Type B pancreatic cell (in vitro differentiated cells): ENCODE data around the gene MYBL2. TPM values are rescaled to one million over a fixed set of nuclear protein-coding genes. Genes with fewer than 3 reads are reported as not detected.

ENCODE experiments used
- DNase-seq: peaks from one replicate; pipeline ENCODE4 v3.0.0; 2021; ENCODE audit warnings: mixed read lengths; ENCODE audit not compliant: unreplicated experiment; ENCODE audit errors: extremely low spot score
- H3K27ac Mint-ChIP-seq: 2 replicates; pipeline ENCODE4 v1.8.0; 2021; ENCODE audit warnings: mild to moderate bottlenecking, mixed read lengths
- H3K27me3 Mint-ChIP-seq: 2 replicates; pipeline ENCODE4 v1.8.0; 2021; ENCODE audit warnings: mixed read lengths
- H3K36me3 Mint-ChIP-seq: 2 replicates; pipeline ENCODE4 v1.8.0; 2021; ENCODE audit warnings: mixed read lengths
- H3K4me1 Mint-ChIP-seq: one replicate; pipeline ENCODE4 v1.8.0; 2021; ENCODE audit warnings: mixed read lengths; ENCODE audit not compliant: unreplicated experiment
- H3K4me3 Mint-ChIP-seq: 2 replicates; pipeline ENCODE4 v1.8.0; 2021; ENCODE audit warnings: mild to moderate bottlenecking, mixed read lengths
- H3K9me3 Mint-ChIP-seq: 2 replicates; pipeline ENCODE4 v1.8.0; 2021; ENCODE audit warnings: mixed read lengths
- CTCF ChIP-seq: fragments of 200-600 bp; sonication (generic); conservative IDR thresholded peaks from 2 replicates; pipeline ENCODE4 v1.5.0; 2021; ENCODE audit warnings: antibody characterized with exemption, mild to moderate bottlenecking
- total RNA-seq: library from RNA; stranded (reverse); gene quantifications from 2 replicates; pipeline ENCODE4 v1.2.1, GENCODE V29; 2021; ENCODE audit warnings: low replicate concordance

MYBL2 gene
- total RNA-seq, 1 donor from 2014 or later = 51.0 TPM

- no peak overlapping the region for H3K27ac Mint-ChIP-seq
- H3K4me1 Mint-ChIP-seq = no peaks in the 10 kb centered on the region
- DNase-seq = no peak
- H3K36me3 Mint-ChIP-seq = no peaks in the 10 kb centered on the region
- no peaks in the 10 kb centered on the region for H3K27me3 Mint-ChIP-seq
- no peak overlapping the region for H3K4me3 Mint-ChIP-seq
- TF ChIP-seq CTCF = no peak
- H3K9me3 Mint-ChIP-seq = no peaks in the 10 kb centered on the region
Measured at GRCh38 chr20:43731469-43731868, 64.6 kb downstream of the MYBL2 start.

GRCh38 chr20:43731927-43732326 is 65.0 kb downstream of the MYBL2 start:
- Mint-ChIP-seq H3K9me3 (no peaks in the 10 kb centered on the region), H3K36me3 (no peaks in the 10 kb centered on the region), H3K27ac (no peak overlapping the region)

GRCh38 chr20:43736588-43737158 is 69.8 kb downstream of the MYBL2 start:
- Mint-ChIP-seq H3K36me3 (no peaks in the 10 kb centered on the region), H3K27ac (no peak overlapping the region), H3K9me3 (no peaks in the 10 kb centered on the region), H3K4me3 (no peak overlapping the region), H3K27me3 (no peaks in the 10 kb centered on the region), H3K4me1 (no peaks in the 10 kb centered on the region)
- no peak for TF ChIP-seq CTCF
- no peak for DNase-seq

More at GRCh38 chr20:43731927-43732326, 65.0 kb downstream of the MYBL2 start:
- DNase-seq = no peak
- TF ChIP-seq CTCF = no peak
- H3K4me1 Mint-ChIP-seq = no peaks in the 10 kb centered on the region
- H3K4me3 Mint-ChIP-seq = no peak overlapping the region
- no peaks in the 10 kb centered on the region for H3K27me3 Mint-ChIP-seq

GRCh38 chr20:43737925-43738324 is 71.0 kb downstream of the MYBL2 start:
- TF ChIP-seq CTCF = no peak

GRCh38 chr20:43739148-43739749 is 72.3 kb downstream of the MYBL2 start:
- no peak for TF ChIP-seq CTCF
- no peak overlapping the region for H3K4me3 Mint-ChIP-seq
- H3K36me3 Mint-ChIP-seq = no peaks in the 10 kb centered on the region
- DNase-seq = no peak
- no peaks in the 10 kb centered on the region for H3K4me1 Mint-ChIP-seq
- peaks cover 7% of the 10 kb centered on the region for H3K27me3 Mint-ChIP-seq
- no peak overlapping the region for H3K27ac Mint-ChIP-seq
- no peaks in the 10 kb centered on the region for H3K9me3 Mint-ChIP-seq

More at GRCh38 chr20:43737925-43738324, 71.0 kb downstream of the MYBL2 start:
- Mint-ChIP-seq H3K9me3 (no peaks in the 10 kb centered on the region), H3K4me1 (no peaks in the 10 kb centered on the region), H3K4me3 (no peak overlapping the region), H3K36me3 (no peaks in the 10 kb centered on the region), H3K27me3 (peaks cover 3% of the 10 kb centered on the region), H3K27ac (no peak overlapping the region)
- DNase-seq = no peak
